MM.1S (cell line): ENCODE data around the gene AFAP1.

Experiments
- DNase-seq: peaks from one replicate; pipeline ENCODE4 v3.0.0-alpha.2; 2015
- H2AFZ ChIP-seq: fragments of 300-600 bp; sonication (generic); 2 replicates; pipeline ENCODE4 v1.6.0; 2016; ENCODE audit warnings: antibody characterized with exemption, low read length
- H3F3A ChIP-seq: fragments of 300-600 bp; sonication (generic); 2 replicates; pipeline ENCODE4 v1.6.1; 2016; ENCODE audit warnings: mild to moderate bottlenecking, antibody characterized with exemption, low read length, moderate library complexity, mixed read lengths; ENCODE audit not compliant: insufficient read depth
- H3K27ac ChIP-seq: fragments of 300-600 bp; sonication (generic); 2 replicates; pipeline ENCODE4 v1.5.1; 2016; ENCODE audit warnings: mild to moderate bottlenecking, low read length
- H3K27me3 ChIP-seq: fragments of 300-600 bp; sonication (generic); replicated peaks from 2 replicates; pipeline ENCODE4 v1.6.0; 2016; ENCODE audit warnings: low read length; ENCODE audit not compliant: insufficient read depth
- H3K36me3 ChIP-seq: fragments of 300-600 bp; sonication (generic); replicated peaks from 2 replicates; pipeline ENCODE4 v1.6.1; 2016; ENCODE audit warnings: mild to moderate bottlenecking, low read length, mixed read lengths; ENCODE audit not compliant: insufficient read depth
- H3K4me1 ChIP-seq: fragments of 300-600 bp; sonication (generic); 2 replicates; pipeline ENCODE4 v1.6.1; 2016; ENCODE audit warnings: low read length, mixed read lengths
- H3K4me2 ChIP-seq: fragments of 300-600 bp; sonication (generic); 2 replicates; pipeline ENCODE4 v1.6.0; 2016; ENCODE audit warnings: low read depth, low read length
- H3K4me3 ChIP-seq: fragments of 300-600 bp; sonication (generic); 2 replicates; pipeline ENCODE4 v1.5.1; 2016; ENCODE audit warnings: low read length, mixed read lengths
- H3K79me2 ChIP-seq: fragments of 300-600 bp; sonication (generic); 2 replicates; pipeline ENCODE4 v1.6.1; 2016; ENCODE audit warnings: mixed run types, low read length, mixed read lengths
- H3K9ac ChIP-seq: fragments of 300-600 bp; sonication (generic); 2 replicates; pipeline ENCODE4 v1.6.1; 2016; ENCODE audit warnings: low read length, mixed read lengths
- H3K9me2 ChIP-seq: fragments of 300-600 bp; sonication (generic); replicated peaks from 2 replicates; pipeline ENCODE4 v1.6.1; 2016; ENCODE audit warnings: mild to moderate bottlenecking, low read length, mixed read lengths; ENCODE audit not compliant: insufficient read depth
- H3K9me3 ChIP-seq: fragments of 300-600 bp; sonication (generic); replicated peaks from 2 replicates; pipeline ENCODE4 v1.6.1; 2016; ENCODE audit warnings: mild to moderate bottlenecking, low read length, mixed read lengths; ENCODE audit not compliant: insufficient read depth
- H4K20me1 ChIP-seq: fragments of 300-600 bp; sonication (generic); 2 replicates; pipeline ENCODE4 v1.6.1; 2016; ENCODE audit warnings: mild to moderate bottlenecking, low read length, moderate library complexity, mixed read lengths; ENCODE audit not compliant: insufficient read depth
- EZH2 ChIP-seq: fragments of 300-600 bp; sonication (generic); optimal IDR thresholded peaks from 2 replicates; pipeline ENCODE3; 2017; ENCODE audit warnings: low read depth, mild to moderate bottlenecking, antibody characterized with exemption, low read length, mixed read lengths
- EZH2phosphoT487 ChIP-seq: fragments of 300-600 bp; sonication (generic); IDR thresholded peaks from 2 replicates; pipeline ENCODE4 v1.6.1; 2018; ENCODE audit warnings: antibody characterized with exemption, low read length
- TF ChIP-seq, protein P1 (sequence below): fragments of 300-600 bp; sonication (generic); IDR thresholded peaks from 2 replicates; pipeline ENCODE4 v1.5.1; 2016; ENCODE audit warnings: antibody characterized with exemption, low read length, mixed read lengths

The AFAP1 gene

GRCh38 chr4:7873881-7874280 is 65.8 kb downstream of the AFAP1 start:
- Histone ChIP-seq H3F3A (no peaks in the 10 kb centered on the region), H3K9ac (no peak overlapping the region), H3K79me2 (no peaks in the 10 kb centered on the region), H2AFZ (no peak overlapping the region), H3K9me2 (no peaks in the 10 kb centered on the region), H3K27ac (no peak overlapping the region), H3K4me2 (no peak overlapping the region), H3K36me3 (no peaks in the 10 kb centered on the region), H3K4me3 (no peak overlapping the region), H3K4me1 (no peaks in the 10 kb centered on the region), H3K27me3 (peaks cover 89% of the 10 kb centered on the region), H3K9me3 (no peaks in the 10 kb centered on the region), H4K20me1 (no peaks in the 10 kb centered on the region)
- TF ChIP-seq EZH2phosphoT487 (no peak), EZH2 (no peak)
- TF ChIP-seq, protein P1, sequence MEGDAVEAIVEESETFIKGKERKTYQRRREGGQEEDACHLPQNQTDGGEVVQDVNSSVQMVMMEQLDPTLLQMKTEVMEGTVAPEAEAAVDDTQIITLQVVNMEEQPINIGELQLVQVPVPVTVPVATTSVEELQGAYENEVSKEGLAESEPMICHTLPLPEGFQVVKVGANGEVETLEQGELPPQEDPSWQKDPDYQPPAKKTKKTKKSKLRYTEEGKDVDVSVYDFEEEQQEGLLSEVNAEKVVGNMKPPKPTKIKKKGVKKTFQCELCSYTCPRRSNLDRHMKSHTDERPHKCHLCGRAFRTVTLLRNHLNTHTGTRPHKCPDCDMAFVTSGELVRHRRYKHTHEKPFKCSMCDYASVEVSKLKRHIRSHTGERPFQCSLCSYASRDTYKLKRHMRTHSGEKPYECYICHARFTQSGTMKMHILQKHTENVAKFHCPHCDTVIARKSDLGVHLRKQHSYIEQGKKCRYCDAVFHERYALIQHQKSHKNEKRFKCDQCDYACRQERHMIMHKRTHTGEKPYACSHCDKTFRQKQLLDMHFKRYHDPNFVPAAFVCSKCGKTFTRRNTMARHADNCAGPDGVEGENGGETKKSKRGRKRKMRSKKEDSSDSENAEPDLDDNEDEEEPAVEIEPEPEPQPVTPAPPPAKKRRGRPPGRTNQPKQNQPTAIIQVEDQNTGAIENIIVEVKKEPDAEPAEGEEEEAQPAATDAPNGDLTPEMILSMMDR: no peak
- DNase-seq: no peak

- Histone ChIP-seq H3K9me2 (no peaks in the 10 kb centered on the region), H3K9ac (no peak overlapping the region), H2AFZ (no peak overlapping the region), H3K9me3 (no peaks in the 10 kb centered on the region), H3K27ac (no peak overlapping the region), H3K79me2 (no peaks in the 10 kb centered on the region), H4K20me1 (no peaks in the 10 kb centered on the region), H3K4me2 (no peak overlapping the region), H3K4me3 (no peak overlapping the region), H3K4me1 (no peaks in the 10 kb centered on the region), H3K27me3 (peaks cover 89% of the 10 kb centered on the region), H3F3A (no peaks in the 10 kb centered on the region), H3K36me3 (no peaks in the 10 kb centered on the region)
- TF ChIP-seq EZH2 (no peak), EZH2phosphoT487 (no peak)
- TF ChIP-seq, protein P1: no peak
- no peak for DNase-seq
Observed at GRCh38 chr4:7872264-7872771, 67.3 kb downstream of the AFAP1 start.

- TF ChIP-seq EZH2phosphoT487 (no peak), EZH2 (no peak)
- TF ChIP-seq, protein P1: no peak
- Histone ChIP-seq H3F3A (no peaks in the 10 kb centered on the region), H3K4me3 (no peak overlapping the region), H3K9ac (no peak overlapping the region), H3K4me2 (no peak overlapping the region), H3K4me1 (no peaks in the 10 kb centered on the region), H3K36me3 (no peaks in the 10 kb centered on the region), H3K9me3 (no peaks in the 10 kb centered on the region), H3K9me2 (no peaks in the 10 kb centered on the region), H3K27ac (no peak overlapping the region), H2AFZ (no peak overlapping the region), H3K79me2 (no peaks in the 10 kb centered on the region), H4K20me1 (no peaks in the 10 kb centered on the region), H3K27me3 (peaks cover 87% of the 10 kb centered on the region)
- no peak for DNase-seq
Observed at GRCh38 chr4:7871356-7871755, 68.3 kb downstream of the AFAP1 start.
